OCI-LY7 (cell line): Measurements from ENCODE around the gene SGCB. TPM values are rescaled to one million over a fixed set of nuclear protein-coding genes. Genes with fewer than 3 reads are reported as not detected.

Experiments
- BruUV-seq: library from RNA; stranded (reverse); fragments of 400-500 nt; replicated peaks from 2 replicates; lab custom pipeline; 2021; lab: Mats Ljungman, UMichigan
- CTCF ChIA-PET: fragments of 300-600 bp; sonication (Branson Sonifier 250); formaldehyde crosslinking; loops from one replicate; lab custom pipeline; 2022; ENCODE audit warnings: antibody characterized with exemption; ENCODE audit not compliant: unreplicated experiment; lab: Charles Lee
- POLR2A ChIA-PET: fragments of 300-600 bp; sonication (Branson Sonifier 250); formaldehyde crosslinking; loops from one replicate; lab custom pipeline; 2022; ENCODE audit warnings: antibody characterized with exemption; lab: Charles Lee
- DNase-seq: peaks from one replicate; pipeline ENCODE4 v3.0.0-alpha.2; 2015; ENCODE audit warnings: low spot score
- H2AFZ ChIP-seq: fragments of 200-600 bp; sonication (generic), shearing (Covaris generic); 2 replicates; pipeline ENCODE4 v1.6.1; 2014; ENCODE audit warnings: mild to moderate bottlenecking, antibody characterized with exemption, low read length, moderate library complexity
- H3K27ac ChIP-seq: fragments of 200-600 bp; sonication (generic); 2 replicates; pipeline ENCODE4 v1.5.1; 2014; ENCODE audit warnings: mixed run types, low read depth, mild to moderate bottlenecking, moderate library complexity, low read length, inconsistent platforms; ENCODE audit not compliant: poor library complexity, severe bottlenecking
- H3K36me3 ChIP-seq: fragments of 200-600 bp; sonication (generic); 2 replicates; pipeline ENCODE4 v1.6.1; 2014; ENCODE audit warnings: mild to moderate bottlenecking, antibody characterized with exemption, low read length, moderate library complexity, mixed read lengths; ENCODE audit not compliant: insufficient read depth
- H3K4me1 ChIP-seq: fragments of 200-600 bp; sonication (generic); 2 replicates; pipeline ENCODE4 v1.5.1; 2014; ENCODE audit warnings: mild to moderate bottlenecking, low read length; ENCODE audit not compliant: insufficient read depth, poor library complexity, severe bottlenecking
- H3K4me2 ChIP-seq: fragments of 200-600 bp; sonication (generic); 2 replicates; pipeline ENCODE4 v1.6.1; 2014; ENCODE audit warnings: mild to moderate bottlenecking, low read length
- H3K4me3 ChIP-seq: fragments of 200-600 bp; sonication (generic); 2 replicates; pipeline ENCODE4 v1.5.1; 2014; ENCODE audit warnings: mild to moderate bottlenecking, low read depth, low read length; ENCODE audit not compliant: poor library complexity, severe bottlenecking
- H3K79me2 ChIP-seq: fragments of 200-600 bp; sonication (generic); 2 replicates; pipeline ENCODE4 v1.6.1; 2016; ENCODE audit warnings: low read depth, mild to moderate bottlenecking, low read length, moderate library complexity, mixed read lengths; ENCODE audit not compliant: insufficient read depth
- H3K9me2 ChIP-seq: fragments of 200-600 bp; sonication (generic); 2 replicates; pipeline ENCODE4 v1.6.1; 2016; ENCODE audit warnings: mild to moderate bottlenecking, low read length, mixed read lengths; ENCODE audit not compliant: insufficient read depth
- H3K9me3 ChIP-seq: fragments of 200-600 bp; sonication (generic); 2 replicates; pipeline ENCODE4 v1.6.1; 2014; ENCODE audit warnings: mild to moderate bottlenecking, mixed run types, low read length, mixed read lengths
- H4K20me1 ChIP-seq: fragments of 200-600 bp; sonication (generic); 2 replicates; pipeline ENCODE4 v1.6.1; 2014; ENCODE audit warnings: mild to moderate bottlenecking, antibody characterized with exemption, low read length, moderate library complexity, mixed read lengths; ENCODE audit not compliant: insufficient read depth
- CTCF ChIP-seq: fragments of 200-600 bp; sonication (generic); conservative IDR thresholded peaks from 2 replicates; pipeline ENCODE4 v1.5.1; 2014; ENCODE audit warnings: mild to moderate bottlenecking, antibody characterized with exemption, low read length, moderate library complexity, mixed read lengths
- EZH2phosphoT487 ChIP-seq: fragments of 200-600 bp; sonication (generic); IDR thresholded peaks from 2 replicates; pipeline ENCODE4 v1.6.1; 2018; ENCODE audit warnings: low read depth, borderline replicate concordance, mild to moderate bottlenecking, mixed run types, antibody characterized with exemption, low read length, moderate library complexity, mixed read lengths
- intact Hi-C: fragments of 100-400 bp; cut with micrococcal nuclease; formaldehyde crosslinking; loops from one replicate; pipeline ENCODE4 v1.10.0; 2022; ENCODE audit not compliant: unreplicated experiment
- total RNA-seq, 2 experiments: library from RNA; depleted of rRNA in 1 of 2; stranded (reverse); fragments of >200 nt in 1 of 2; shearing (Covaris generic) in 1 of 2; gene quantifications; 2 replicates each; pipeline ENCODE4 v1.2.3, GENCODE V29; 2014 to 2022

SGCB gene
- total RNA-seq, 2 experiments from 2014 or later, result 7.5 to 20.2 TPM

- POLR2A ChIA-PET, result interaction anchor here (0.9 to 1.0 kb wide), 2 partner anchors 14 to 138 kb away, joined by 3 read pairs; no protein-coding TSS in a partner anchor
- BruUV-seq, result no TSS peak
- no peak overlapping the region for H3K4me3 ChIP-seq
- TF ChIP-seq CTCF (no peak), EZH2phosphoT487 (no peak)
- H3K4me2 ChIP-seq, result no peak overlapping the region
- intact Hi-C loops, result no loop called here
- H3K9me3 ChIP-seq, result no peaks in the 10 kb centered on the region
- CTCF ChIA-PET, result no interaction called here
- no peak for DNase-seq
- no peaks in the 10 kb centered on the region for H3K36me3 ChIP-seq
- no peaks in the 10 kb centered on the region for H4K20me1 ChIP-seq
- no peak overlapping the region for H3K27ac ChIP-seq
- H3K9me2 ChIP-seq, result no peaks in the 10 kb centered on the region
- H2AFZ ChIP-seq, result no peak overlapping the region
- no peaks in the 10 kb centered on the region for H3K4me1 ChIP-seq
- H3K79me2 ChIP-seq, result no peaks in the 10 kb centered on the region
Measured at GRCh38 chr4:52045028-52045427, 6.9 kb upstream of the SGCB start.

GRCh38 chr4:52037689-52038102, 403 bp downstream of the SGCB start:
- H3K27ac ChIP-seq, result peak overlapping the region; percentile 2
- H3K36me3 ChIP-seq, result no peaks in the 10 kb centered on the region; the same call in 1 of the 2 replicates
- BruUV-seq, result no TSS peak
- TF ChIP-seq CTCF (no peak), EZH2phosphoT487 (no peak)
- H2AFZ ChIP-seq, result peak overlapping the region; percentile 85
- H4K20me1 ChIP-seq, result no peaks in the 10 kb centered on the region
- DNase-seq, result peak; percentile 51
- CTCF ChIA-PET, result no interaction called here
- H3K4me2 ChIP-seq, result peak overlapping the region; percentile 83
- H3K4me1 ChIP-seq, result peaks cover 17% of the 10 kb centered on the region
- H3K9me2 ChIP-seq, result no peaks in the 10 kb centered on the region
- POLR2A ChIA-PET, result interaction anchor here (1.0 to 2.9 kb wide), 2 partner anchors 195 to 198 kb away, joined by 3 to 15 read pairs; partner anchors contain the start of gene DCUN1D4
- H3K4me3 ChIP-seq, result peak overlapping the region; percentile 96
- peaks cover 18% of the 10 kb centered on the region; the same call in 1 of the 2 replicates for H3K79me2 ChIP-seq
- intact Hi-C loops, result loop anchor here (2.0 kb wide), 2 partner anchors 195 to 675 kb away; partner anchors contain the start of gene DCUN1D4
- H3K9me3 ChIP-seq, result no peaks in the 10 kb centered on the region
